ENCODE measurements around the gene ARHGEF39. TPM values are rescaled to one million over a fixed set of nuclear protein-coding genes. Genes with fewer than 3 reads are reported as not detected.

Gene ARHGEF39
- total and polyA plus RNA-seq, 10 of the 15 experiments (the other 5 are each of a cell fraction or from before 2014, with no cell fraction given): 2.0 to 28.9 (median 13.2) TPM

GRCh38 chr9:35705836-35706430 is 40.9 kb upstream of the ARHGEF39 start:
- BruUV-seq (replicated peaks): TSS peak; percentile 47

More at GRCh38 chr9:35705836-35706430, 40.9 kb upstream of the ARHGEF39 start:
- Histone ChIP-seq H3K4me3 (no peak overlapping the region), H3K9ac (ENCODE audit: control insufficient read depth, insufficient read depth, low read length) (no peak overlapping the region), H3K27ac (ENCODE audit: control insufficient read depth, insufficient read depth) (no peak overlapping the region), H2AFZ (ENCODE audit: control insufficient read depth, low read depth, low read length) (no peak overlapping the region), H3K27me3 (replicated peaks in 1 of 2; ENCODE audit: control insufficient read depth in 2 of 2, insufficient read depth in 2 of 2, low read length in 1 of 2) (no peaks in the 10 kb centered on the region), H3K79me2 (ENCODE audit: control insufficient read depth, insufficient read depth, low read length) (no peaks in the 10 kb centered on the region), H4K20me1 (ENCODE audit: control insufficient read depth, insufficient read depth) (no peaks in the 10 kb centered on the region), H3K36me3 (ENCODE audit: control insufficient read depth in 2 of 2, insufficient read depth in 2 of 2, low read length in 1 of 2) (peaks cover 56 to 64% of the 10 kb centered on the region in 2 experiments), H3K9me3 (replicated peaks; ENCODE audit: control insufficient read depth, insufficient read depth, low read length) (no peaks in the 10 kb centered on the region), H3K4me1 (ENCODE audit: control insufficient read depth, insufficient read depth, low read length) (no peaks in the 10 kb centered on the region), H3K4me2 (ENCODE audit: control insufficient read depth, insufficient read depth) (no peak overlapping the region)
- ChIA-PET RAD21 (ENCODE audit: unreplicated experiment) (no interaction called here), SMC1A (ENCODE audit: uncharacterized antibody, unreplicated experiment) (interaction anchor here (2.2 kb wide), 1 partner anchor 22 kb away, joined by 5 read pairs; no protein-coding TSS in a partner anchor), POLR2A (interaction anchor here (0.8 kb wide), 1 partner anchor 9 kb away, joined by 3 read pairs; no protein-coding TSS in a partner anchor), CTCF (interaction anchor here (1.4 to 4.1 kb wide), 2 partner anchors 9 to 36 kb away, joined by 3 to 33 read pairs; no protein-coding TSS in a partner anchor)
- intact Hi-C loops (cut with micrococcal nuclease; ENCODE audit: unreplicated experiment): no loop called here
- in situ Hi-C loops (cut with MboI): no loop called here
- DNase-seq (ENCODE audit: low read depth, low spot score): no peak
- TF ChIP-seq SP1 (IDR thresholded peaks at IDR 0.05; ENCODE audit: low read depth, low read length) (no peak), IKZF1 (conservative IDR thresholded peaks at IDR 0.05) (no peak), MLLT1 (IDR thresholded peaks at IDR 0.05) (no peak), CHD2 (IDR thresholded peaks at IDR 0.05; ENCODE audit: borderline replicate concordance, low read depth, low read length) (no peak), NR2C2 (IDR thresholded peaks at IDR 0.05; ENCODE audit: borderline replicate concordance, control insufficient read depth, insufficient read length, low read depth) (no peak), E2F4 (IDR thresholded peaks at IDR 0.05; ENCODE audit: low read depth, low read length) (no peak), SKIL (IDR thresholded peaks at IDR 0.05; ENCODE audit: low read depth, poor library complexity, severe bottlenecking) (no peak), EP300 (IDR thresholded peaks at IDR 0.05; ENCODE audit: borderline replicate concordance in 1 of 2, control insufficient read depth in 1 of 2, low read depth in 2 of 2, low read length in 2 of 2) (no peak)
- no peak for ATAC-seq
- FAIRE-seq: no peak
- WGBS (ENCODE audit: insufficient coverage, insufficient replicate concordance, low lambda C conversion rate, missing lambda C conversion rate): 91% methylated on average over 7 of the region's 7 CpGs
